ENCODE data around the gene SLC35G2. TPM values are rescaled to one million over a fixed set of nuclear protein-coding genes. Genes with fewer than 3 reads are reported as not detected.
"Not testable (repeated sequence)": the region's sequence is repeated elsewhere in the genome, so short reads cannot be mapped to it uniquely, and the experiment has no call there.

The SLC35G2 gene
- total RNA-seq, 1 donor from 2014 or later, result 0.48 TPM

DNA sequence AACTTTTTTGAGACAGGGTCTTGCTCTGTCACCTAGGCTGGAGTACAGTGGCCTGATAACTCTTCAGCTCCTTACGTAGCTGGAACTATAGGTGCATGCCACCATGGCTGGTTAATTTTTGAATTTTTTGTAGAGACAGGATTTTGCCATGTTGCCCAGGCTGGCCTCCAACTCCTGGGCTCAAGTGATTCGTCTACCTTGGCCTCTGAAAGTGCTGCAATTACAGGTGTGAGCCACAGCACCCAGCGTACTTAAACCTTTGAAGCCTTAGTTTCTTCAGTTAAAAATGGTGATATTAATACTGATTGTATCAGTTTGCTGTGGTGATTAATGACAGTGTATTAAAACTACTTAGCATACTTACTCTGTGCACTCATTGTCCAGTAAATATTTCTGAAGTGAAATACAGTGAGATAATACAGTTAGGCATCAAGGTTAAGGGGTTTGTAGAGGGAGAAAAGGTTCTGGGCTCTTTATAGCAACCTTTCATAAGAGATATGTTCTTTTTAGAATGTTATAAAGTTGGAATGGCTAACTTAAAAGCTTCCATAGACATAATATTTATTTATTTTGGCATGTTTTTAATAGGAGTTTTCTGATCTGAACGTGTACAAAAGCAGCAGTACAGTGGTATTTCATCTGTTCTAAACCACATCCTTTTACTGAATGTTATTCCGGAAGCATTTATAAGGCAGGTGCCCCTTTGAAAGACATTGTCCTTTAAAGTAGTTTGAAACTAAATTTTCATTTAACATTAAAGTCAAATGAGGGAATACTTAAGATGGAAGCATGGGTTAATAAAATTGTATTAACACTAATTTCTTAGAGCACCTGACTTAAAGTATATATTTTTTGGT, 66.7 kb downstream of the SLC35G2 start:
- intact Hi-C loops (cut with micrococcal nuclease), result loop anchor here (1.0 kb wide), 1 partner anchor 23 kb away; the partner anchor contains the start of gene NCK1

DNA sequence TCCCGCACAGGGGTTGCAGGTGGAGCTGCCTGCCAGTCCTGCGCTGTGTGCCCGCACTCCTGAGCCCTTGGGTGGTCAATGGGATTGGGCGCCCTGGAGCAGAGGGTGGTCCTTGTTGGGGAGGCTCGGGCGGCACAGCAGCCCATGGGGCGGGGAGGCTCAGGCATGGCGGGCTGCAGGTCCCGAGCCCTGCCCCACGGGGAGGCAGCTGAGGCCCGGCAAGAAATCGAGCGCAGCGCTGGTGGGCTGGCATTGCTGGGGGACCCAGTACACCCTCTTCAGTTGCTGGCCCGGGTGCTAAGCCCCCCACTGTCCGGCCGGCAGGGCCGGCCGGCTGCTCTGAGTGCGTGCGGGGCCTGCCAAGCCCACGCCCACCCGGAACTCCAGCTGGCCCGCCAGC, 71.0 kb downstream of the SLC35G2 start:
- intact Hi-C loops (cut with micrococcal nuclease), result no loop called here

DNA sequence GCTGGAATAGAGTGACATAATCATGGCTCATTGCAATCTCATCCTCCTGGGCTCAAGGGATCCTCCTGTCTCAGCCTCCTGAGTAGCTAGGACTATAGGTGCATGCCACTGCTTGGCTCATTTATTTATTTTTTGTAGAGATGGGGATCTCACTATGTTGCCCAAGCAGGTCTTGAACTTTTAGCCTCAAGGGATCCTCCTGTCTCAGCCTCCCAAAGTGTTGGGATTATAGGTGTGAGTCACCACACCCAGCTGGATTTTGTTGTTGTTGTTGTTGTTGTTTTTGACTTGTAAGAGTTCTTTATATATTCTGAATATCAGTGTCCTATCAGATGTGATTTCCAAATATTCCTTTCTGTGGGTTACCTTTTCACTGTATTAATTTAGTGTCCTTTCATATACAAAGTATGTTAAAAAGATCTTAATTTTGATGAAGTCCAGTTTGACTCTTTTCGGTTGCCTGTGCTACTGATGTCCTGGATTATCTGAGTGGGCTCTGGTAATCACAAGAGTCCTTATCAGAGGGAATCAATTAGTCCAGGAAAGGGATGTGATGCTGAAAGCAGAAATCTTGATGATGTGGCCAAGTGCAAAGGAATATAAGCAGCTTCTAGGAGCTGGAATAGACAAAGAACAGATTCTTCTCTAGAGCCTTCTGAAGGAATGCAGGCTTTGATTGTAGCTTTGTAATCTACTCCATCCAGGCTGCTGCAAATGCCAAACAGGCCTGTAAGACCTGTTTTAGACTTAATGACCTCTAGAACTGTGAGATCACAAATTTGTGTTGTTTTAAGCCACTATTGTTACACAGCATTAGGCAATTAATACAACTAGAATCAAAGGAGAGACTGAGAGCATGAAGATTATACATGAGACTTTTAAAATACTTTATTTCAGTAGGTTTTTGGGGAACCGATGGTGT, 73.3 kb downstream of the SLC35G2 start:
- intact Hi-C loops (cut with micrococcal nuclease), result no loop called here

DNA sequence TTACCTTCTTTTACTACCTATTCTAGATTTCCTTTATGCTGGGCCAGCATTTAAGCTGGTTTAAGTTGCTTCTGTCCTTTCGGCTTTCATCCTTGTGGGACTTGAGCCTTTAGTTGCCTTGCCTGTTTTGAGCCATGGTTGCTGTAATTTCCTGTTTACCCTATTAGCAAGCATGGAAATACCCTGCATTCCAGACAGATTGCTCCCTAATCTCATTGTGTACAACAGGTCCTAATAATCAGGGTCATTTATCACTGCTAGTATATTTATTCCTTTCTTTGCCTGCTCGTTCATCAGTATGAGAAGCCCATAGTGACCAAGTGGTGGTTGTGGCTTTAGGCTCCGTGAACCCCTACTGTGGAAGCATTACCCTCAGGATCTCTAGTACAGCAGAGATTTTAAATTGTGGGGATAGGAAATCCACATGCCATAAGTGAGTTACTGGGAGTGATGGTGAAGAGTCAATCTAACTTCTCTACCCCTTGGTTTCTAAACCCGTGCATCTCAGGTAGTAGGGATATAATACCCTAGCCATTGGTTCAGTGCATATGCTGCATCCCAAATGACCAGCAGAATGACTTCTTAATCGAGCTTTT, 75.0 kb downstream of the SLC35G2 start:
- intact Hi-C loops (cut with micrococcal nuclease), result no loop called here

DNA sequence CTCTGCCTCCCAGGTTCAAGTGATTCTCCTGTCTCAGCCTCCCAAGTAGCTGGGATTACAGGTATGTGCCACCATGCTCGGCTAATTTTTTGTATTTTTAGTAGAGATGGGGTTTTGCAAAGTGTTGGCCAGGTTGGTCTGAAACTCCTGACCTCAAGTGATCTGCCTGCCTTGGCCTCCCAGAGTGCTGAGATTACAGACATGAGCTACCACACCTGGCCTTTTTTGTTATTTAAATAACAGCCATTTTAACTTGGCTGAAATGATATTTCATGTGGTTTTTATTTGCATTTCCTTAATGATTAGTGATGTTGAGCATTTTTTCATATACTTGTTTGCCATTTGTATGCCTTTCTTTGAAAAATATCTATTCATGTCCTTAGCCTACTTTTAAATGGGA, 78.2 kb downstream of the SLC35G2 start:
- intact Hi-C loops (cut with micrococcal nuclease), result not testable (repeated sequence)

DNA sequence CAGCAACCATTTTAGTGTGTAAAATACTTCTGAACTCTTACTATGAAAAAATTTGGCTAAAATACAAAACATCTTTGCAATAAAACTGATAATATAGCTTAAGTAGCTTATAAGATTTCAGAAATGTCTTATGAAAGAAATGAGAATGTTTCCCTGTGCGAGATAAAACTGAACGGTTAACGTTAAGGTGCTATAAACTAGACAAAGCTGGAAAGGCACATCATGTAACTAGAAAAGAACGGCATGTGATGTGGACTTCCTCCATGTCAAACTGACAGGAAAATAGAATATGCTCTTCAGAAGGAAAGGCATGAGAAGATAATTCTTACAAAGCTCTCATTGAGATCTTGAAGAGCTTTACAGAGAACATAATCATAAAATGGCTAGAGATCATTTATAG, 79.6 kb downstream of the SLC35G2 start:
- intact Hi-C loops (cut with micrococcal nuclease), result no loop called here

DNA sequence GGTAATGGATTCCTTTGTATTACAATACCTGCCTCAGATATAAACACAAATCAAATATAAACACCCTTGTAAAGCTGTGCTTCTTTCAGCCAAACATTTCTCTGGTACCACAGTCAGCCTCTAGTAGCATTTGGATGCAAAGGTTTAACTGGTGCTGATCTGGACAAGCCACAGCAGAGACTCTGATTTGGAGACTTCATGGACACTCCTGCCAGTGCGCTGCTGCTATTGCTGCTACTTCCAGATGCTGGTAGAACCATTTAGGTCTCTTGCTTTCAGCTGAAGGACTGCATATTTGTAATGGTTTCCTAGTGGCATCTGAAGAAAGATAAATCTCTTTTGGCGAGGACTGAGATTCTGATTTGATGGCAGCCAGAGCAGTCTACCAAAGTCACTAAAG, 80.0 kb downstream of the SLC35G2 start:
- intact Hi-C loops (cut with micrococcal nuclease), result no loop called here

DNA sequence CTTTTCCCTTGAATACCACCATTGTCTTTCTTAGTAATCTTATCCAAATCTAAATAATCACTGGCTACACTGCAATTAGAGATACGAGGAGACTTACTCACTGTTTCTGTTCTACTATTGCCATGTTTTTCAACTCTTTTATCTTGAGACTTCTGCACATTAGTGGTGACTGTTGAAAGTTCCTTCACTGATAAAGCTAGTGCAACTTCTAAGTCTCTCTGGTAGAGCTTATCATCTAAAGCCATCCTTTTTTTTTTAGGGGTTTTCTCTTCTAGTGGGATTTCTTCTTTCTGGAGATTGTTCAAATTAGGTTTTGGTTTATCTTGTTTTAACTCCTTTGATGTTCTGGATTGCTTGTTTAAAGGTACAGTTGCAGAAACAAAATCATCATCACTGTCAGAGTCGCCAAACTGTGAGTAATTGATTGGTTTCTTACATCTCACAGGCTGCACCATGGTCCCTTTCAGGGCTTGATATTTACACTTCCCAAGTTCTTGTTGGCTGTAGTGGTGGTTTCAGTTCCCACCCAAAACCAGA, 80.8 kb downstream of the SLC35G2 start:
- intact Hi-C loops (cut with micrococcal nuclease), result no loop called here

DNA sequence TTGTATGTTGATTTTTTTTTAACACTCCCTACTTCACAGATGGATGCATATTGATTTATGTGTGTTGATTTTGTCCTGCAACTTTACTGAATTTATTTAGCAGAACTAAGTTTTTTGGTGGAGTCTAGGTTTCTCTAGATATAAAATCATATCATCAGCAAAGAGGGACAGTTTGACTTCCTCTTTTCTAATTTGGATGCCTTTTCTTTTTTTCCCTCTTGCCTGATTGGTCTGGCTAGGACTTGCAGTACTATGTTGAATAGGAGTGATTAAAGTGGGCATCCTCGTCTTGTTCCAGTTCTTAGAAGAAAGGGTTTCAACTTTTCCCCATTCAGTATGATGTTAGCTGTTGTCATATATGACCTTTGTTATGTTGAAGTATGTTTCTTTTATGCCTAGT, 81.8 kb downstream of the SLC35G2 start:
- intact Hi-C loops (cut with micrococcal nuclease), result not testable (repeated sequence)

DNA sequence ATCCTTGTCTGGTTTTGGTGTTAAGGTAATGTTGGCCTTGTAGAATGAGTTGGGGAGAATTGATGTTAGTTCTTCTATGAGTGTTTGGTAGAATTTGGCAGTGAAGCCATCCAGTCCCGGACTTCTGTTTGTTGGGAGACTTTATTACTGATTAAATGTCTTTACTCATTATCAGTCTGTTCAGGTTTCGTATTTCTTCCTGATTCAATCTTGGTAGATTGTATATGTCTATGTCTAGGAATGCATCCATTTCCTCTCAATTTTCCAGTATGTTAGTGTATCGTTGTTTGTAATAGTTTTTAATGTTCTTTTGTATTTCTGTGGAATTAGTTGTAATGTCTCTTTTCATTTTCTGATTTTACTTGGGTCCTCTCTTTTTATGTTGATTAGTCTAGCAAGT, 82.5 kb downstream of the SLC35G2 start:
- intact Hi-C loops (cut with micrococcal nuclease), result no loop called here

DNA sequence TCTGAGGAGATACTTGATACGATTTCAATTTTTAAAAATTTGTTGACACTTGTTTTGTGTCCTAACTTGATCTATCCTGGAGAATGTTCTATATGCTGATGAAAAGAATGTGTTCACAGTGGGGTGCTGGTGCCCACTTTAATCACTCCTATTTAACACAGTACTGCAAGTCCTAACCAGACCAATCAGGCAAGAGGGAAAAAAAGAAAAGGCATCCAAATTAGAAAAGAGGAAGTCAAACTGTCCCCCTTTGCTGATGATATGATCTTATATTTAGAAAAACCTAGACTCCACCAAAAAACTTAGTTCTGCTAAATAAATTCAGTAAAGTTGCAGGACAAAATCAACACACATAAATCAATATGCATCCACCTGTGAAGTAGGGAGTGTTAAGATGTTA, 83.6 kb downstream of the SLC35G2 start:
- intact Hi-C loops (cut with micrococcal nuclease), result not testable (repeated sequence)

DNA sequence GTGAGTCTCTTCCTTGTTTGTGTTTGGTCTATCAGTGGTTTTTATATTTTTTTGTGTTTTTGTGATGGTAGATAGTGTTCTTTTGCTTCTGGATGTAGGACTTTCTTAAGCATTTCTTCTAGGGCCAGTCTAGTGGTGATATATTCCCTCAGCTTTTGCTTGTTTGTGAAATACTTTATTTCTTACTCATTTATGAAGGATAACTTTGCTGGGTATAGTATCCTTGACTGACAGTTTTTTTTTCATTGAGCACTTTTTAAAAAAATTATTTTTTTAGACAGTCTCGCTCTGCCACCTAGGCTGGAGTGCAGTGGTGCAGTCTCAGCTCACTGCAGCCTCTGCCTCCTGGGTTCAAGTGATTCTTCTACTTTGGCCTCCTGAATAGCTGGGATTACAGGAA, 85.0 kb downstream of the SLC35G2 start:
- intact Hi-C loops (cut with micrococcal nuclease), result no loop called here

DNA sequence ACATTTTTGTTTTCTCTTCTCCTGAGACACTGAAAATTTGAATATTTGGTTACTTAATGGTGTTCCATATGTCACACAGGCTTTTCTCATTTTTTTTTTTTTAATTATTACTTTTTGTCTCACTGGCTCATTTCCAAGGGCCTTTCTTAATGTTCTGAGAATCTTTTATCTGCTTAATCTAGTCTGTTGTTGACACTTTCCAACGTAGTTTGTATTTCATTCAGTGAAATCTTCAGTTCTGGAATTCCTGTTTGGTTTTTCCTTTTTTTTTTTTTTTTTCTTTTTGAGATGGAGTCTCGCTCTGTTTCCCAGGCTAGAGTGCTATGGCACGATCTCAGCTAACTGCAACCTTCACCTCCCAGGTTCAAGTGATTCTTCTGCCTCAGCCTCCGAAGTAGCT, 85.8 kb downstream of the SLC35G2 start:
- intact Hi-C loops (cut with micrococcal nuclease), result no loop called here

Other genes starting within 250 kb of the SLC35G2 start
- gene STAG1, start 66.7 kb upstream of the SLC35G2 start, total RNA-seq, result 48.7 and 50.8 TPM in 2 replicates
- 41.5 and 45.4 TPM in 2 replicates for gene NCK1, start 43.1 kb downstream of the SLC35G2 start, total RNA-seq
- 1.2 and 3.2 TPM in 2 replicates for gene IL20RB, start 138.9 kb downstream of the SLC35G2 start, total RNA-seq